Measurements from ENCODE around the gene JAG2. TPM values are rescaled to one million over a fixed set of nuclear protein-coding genes. Genes with fewer than 3 reads are reported as not detected.

Gene JAG2
- total RNA-seq, 1 experiment from 2014 or later = 43.7 TPM

- intact Hi-C loops (cut with micrococcal nuclease; ENCODE audit: unreplicated experiment) = no loop called here
- in situ Hi-C loops (cut with HindIII; ENCODE audit: low pct_unique_long_range_greater_than_20kb, low sequenced_read_pairs) = no loop called here
- POLR2A ChIA-PET = no interaction called here
Measured at GRCh38 chr14:105151838-105152793, 16.5 kb downstream of the JAG2 start.

GRCh38 chr14:105151084-105151837 lies 17.3 kb downstream of the JAG2 start:
- ATAC-seq (no peak), DNase-seq (ENCODE audit: low read depth, low spot score) (no peak)
- TF ChIP-seq REST (IDR thresholded peaks at IDR 0.05; ENCODE audit: insufficient read depth in 1 of 2, low read depth in 2 of 2, low read length in 1 of 2) = no peak
- no peak for TF ChIP-seq POLR2AphosphoS5 (IDR thresholded peaks at IDR 0.05; ENCODE audit: low read depth, low read length)
- no peak for TF ChIP-seq SIN3A (IDR thresholded peaks at IDR 0.05; ENCODE audit: borderline replicate concordance, insufficient read depth, low read depth, low read length)
- TF ChIP-seq CTCF (IDR thresholded peaks at IDR 0.05) = no peak
- no peak for TF ChIP-seq TCF7L2 (IDR thresholded peaks at IDR 0.05; ENCODE audit: low read depth, low read length)
- H3K36me3 ChIP-seq (ENCODE audit: control insufficient read depth, insufficient read depth, low read length) = no peaks in the 10 kb centered on the region
- no peaks in the 10 kb centered on the region for H3K9me3 ChIP-seq (ENCODE audit: control insufficient read depth, insufficient read depth, low read depth, low read length)
- in situ Hi-C loops (cut with HindIII; ENCODE audit: low pct_unique_long_range_greater_than_20kb, low sequenced_read_pairs) (no loop called here), intact Hi-C loops (cut with micrococcal nuclease; ENCODE audit: unreplicated experiment) (no loop called here)
- CTCF ChIA-PET = no interaction called here
- H3K4me1 ChIP-seq (ENCODE audit: control insufficient read depth, insufficient read depth, low read length) = no peaks in the 10 kb centered on the region
- H3K27me3 ChIP-seq (ENCODE audit: control insufficient read depth, insufficient read depth, low read length) = no peaks in the 10 kb centered on the region
- H3K4me3 ChIP-seq (ENCODE audit: low read depth in 2 of 2, low read length in 2 of 2) = no peak overlapping the region
- no TSS peak for BruUV-seq (replicated peaks)
- H3K27ac ChIP-seq (ENCODE audit: low read length) = no peak overlapping the region
- POLR2A ChIA-PET = no interaction called here

More at GRCh38 chr14:105151838-105152793, 16.5 kb downstream of the JAG2 start:
- TF ChIP-seq REST (IDR thresholded peaks at IDR 0.05; ENCODE audit: insufficient read depth in 1 of 2, low read depth in 2 of 2, low read length in 1 of 2) (no peak), SIN3A (IDR thresholded peaks at IDR 0.05; ENCODE audit: borderline replicate concordance, insufficient read depth, low read depth, low read length) (no peak), TCF7L2 (IDR thresholded peaks at IDR 0.05; ENCODE audit: low read depth, low read length) (no peak)
- no peak for ATAC-seq
- Histone ChIP-seq H3K36me3 (ENCODE audit: control insufficient read depth, insufficient read depth, low read length) (no peaks in the 10 kb centered on the region), H3K27ac (ENCODE audit: low read length) (no peak overlapping the region), H3K9me3 (ENCODE audit: control insufficient read depth, insufficient read depth, low read depth, low read length) (no peaks in the 10 kb centered on the region), H3K4me1 (ENCODE audit: control insufficient read depth, insufficient read depth, low read length) (no peaks in the 10 kb centered on the region), H3K27me3 (ENCODE audit: control insufficient read depth, insufficient read depth, low read length) (no peaks in the 10 kb centered on the region), H3K4me3 (ENCODE audit: low read depth in 2 of 2, low read length in 2 of 2) (no peak overlapping the region)
- DNase-seq (ENCODE audit: low read depth, low spot score) = no peak
- no TSS peak for BruUV-seq (replicated peaks)
- CTCF ChIA-PET = no interaction called here

All from Panc1 (cell line).